GM18519 (cell line): ENCODE data around the gene VGF.
"Not testable (repeated sequence)": the region's sequence is repeated elsewhere in the genome, so short reads cannot be mapped to it uniquely, and the experiment has no call there.

Experiments
- ATAC-seq: cut with Tn5 transposase; IDR thresholded peaks from one replicate; pipeline ENCODE4 v1.9.1; 2021; ENCODE audit warnings: mild to moderate bottlenecking, moderate library complexity; ENCODE audit not compliant: unreplicated experiment, low FRiP score

Gene VGF

GRCh38 chr7:101121631-101121990 is 43.8 kb downstream of the VGF start:
- not testable (repeated sequence) for ATAC-seq

GRCh38 chr7:101120315-101120714 is 45.1 kb downstream of the VGF start:
- ATAC-seq = no peak

- ATAC-seq = no peak
These were observed 45.5 kb downstream of the VGF start for GRCh38 chr7:101119876-101120275.

GRCh38 chr7:101118856-101119255 is 46.5 kb downstream of the VGF start:
- ATAC-seq = no peak

GRCh38 chr7:101116898-101117297 is 48.5 kb downstream of the VGF start:
- no peak for ATAC-seq

GRCh38 chr7:101115215-101115614 is 50.2 kb downstream of the VGF start:
- no peak for ATAC-seq

GRCh38 chr7:101114492-101114891 is 50.9 kb downstream of the VGF start:
- no peak for ATAC-seq

GRCh38 chr7:101113836-101114235 is 51.5 kb downstream of the VGF start:
- ATAC-seq = no peak

GRCh38 chr7:101113140-101113539 is 52.2 kb downstream of the VGF start:
- ATAC-seq = not testable (repeated sequence)
